ENCODE measurements around the gene KISS1.

Gene KISS1

DNA sequence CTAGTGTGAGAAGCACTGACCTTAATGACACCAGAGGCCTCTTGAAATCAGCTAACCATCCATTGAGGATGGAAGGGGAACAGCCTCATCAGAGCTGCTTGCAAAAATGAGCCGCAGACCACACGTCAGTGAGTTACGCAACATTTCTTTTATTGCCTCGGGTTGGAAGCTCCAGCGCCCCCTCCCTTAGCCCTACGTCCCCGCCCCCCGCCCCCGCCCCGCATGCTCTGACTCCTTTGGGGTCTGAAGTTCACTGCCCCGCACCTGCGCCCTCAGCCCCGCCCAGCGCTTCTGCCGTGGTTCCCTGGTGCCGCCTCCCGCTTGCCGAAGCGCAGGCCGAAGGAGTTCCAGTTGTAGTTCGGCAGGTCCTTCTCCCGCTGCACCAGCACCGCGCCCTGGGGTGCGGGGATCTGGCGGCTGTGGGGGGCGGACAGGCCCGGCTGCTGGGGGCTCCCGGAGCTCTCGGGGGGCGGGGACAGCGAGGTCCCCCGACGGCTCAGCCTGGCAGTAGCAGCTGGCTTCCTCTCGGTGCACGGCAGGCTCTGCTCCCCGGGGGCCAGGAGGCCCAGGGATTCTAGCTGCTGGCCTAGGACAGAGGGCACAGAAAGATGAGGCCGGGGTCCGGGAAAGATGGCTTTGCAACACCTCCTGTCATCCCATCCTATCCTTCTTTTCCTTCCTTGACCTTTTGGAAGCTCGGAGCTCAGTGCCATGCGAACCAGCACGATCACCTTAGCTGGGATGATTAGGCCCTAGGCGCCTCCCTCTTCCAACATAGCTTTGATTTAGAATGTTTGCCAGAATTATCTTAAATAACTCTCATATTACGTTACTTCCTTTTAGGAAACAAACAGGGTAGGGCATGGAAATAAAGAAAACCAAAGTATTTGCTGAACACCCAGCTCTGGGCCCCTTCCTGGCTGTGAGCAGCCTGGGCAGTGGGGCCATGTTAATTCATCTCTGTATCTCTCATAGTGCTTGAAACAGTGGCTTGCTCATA is 5.8 kb downstream of the KISS1 start:
- DNase-seq, result peak; percentile 70 to 83 (median 83)

DNA sequence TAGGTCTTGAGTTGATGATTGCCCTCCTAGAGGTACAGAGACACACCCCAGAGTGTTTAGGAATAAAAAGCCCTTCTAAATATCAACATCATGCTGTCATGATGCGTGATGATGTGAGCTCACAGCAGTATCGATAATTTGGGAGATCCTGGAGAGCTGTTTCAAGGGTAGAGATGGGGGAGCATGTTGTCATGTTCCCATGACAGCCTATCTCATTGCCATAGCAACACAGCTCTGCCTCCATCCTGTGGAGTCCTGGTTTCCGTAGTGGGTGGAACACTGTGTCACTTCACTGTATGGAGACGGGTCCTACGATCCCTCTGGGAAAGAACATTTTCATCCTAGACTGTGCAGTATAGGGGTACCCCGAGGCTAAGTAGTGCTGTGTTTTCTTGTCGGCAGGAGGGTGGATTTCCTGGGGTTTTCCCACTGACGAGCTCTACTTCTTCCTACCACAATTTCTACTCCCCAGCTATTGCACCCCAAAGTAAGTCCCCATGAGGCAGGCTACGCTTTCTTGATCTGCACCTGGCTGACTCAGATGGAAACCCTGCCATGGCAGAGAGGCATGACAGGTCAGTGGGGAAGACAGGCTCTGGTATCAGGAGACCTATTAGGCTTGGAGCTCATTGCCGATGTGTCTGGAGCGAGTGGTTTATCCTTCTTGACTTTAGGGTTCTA is 7.2 kb downstream of the KISS1 start:
- peak; percentile 28 to 45 (median 36) for DNase-seq

DNA sequence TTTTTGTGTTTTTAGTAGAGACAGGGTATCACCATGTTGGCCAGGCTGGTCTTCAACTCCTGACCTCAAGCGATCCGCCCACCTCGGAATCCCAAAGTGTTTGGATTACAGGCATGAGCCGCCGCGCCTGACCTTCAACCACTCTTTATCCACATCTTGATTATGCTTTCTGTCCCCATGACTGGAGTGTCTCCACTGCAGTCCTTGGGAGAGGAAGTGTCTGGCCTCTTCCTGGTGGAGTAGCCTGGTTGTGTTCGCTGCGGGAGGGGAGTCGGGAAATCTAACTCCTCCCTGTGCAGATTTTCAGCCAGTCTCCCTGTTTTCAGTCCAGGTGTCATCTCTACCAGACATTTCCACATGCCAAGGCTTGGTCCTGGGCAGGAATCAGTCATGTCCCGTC is 9.7 kb downstream of the KISS1 start:
- no peak for DNase-seq

DNA sequence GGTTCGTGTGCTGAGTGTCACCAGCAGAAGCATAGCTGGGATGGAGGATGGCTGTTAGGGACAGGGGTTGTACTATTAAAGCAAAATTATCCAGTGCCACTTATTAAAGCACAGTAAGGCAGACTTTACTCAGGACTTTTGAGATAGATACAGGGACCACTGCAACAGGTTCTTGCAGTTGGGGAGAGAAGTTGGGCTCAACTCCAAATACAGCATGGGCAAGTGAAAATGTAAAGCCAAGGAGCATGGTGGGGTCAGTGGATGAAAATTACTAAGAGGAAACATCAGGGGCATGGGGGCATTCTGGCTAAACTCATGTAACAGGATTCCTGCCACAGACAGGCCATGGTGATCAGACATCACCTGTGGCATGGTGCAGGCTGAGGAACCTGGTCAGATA is 15.2 kb downstream of the KISS1 start:
- no peak for DNase-seq

DNA sequence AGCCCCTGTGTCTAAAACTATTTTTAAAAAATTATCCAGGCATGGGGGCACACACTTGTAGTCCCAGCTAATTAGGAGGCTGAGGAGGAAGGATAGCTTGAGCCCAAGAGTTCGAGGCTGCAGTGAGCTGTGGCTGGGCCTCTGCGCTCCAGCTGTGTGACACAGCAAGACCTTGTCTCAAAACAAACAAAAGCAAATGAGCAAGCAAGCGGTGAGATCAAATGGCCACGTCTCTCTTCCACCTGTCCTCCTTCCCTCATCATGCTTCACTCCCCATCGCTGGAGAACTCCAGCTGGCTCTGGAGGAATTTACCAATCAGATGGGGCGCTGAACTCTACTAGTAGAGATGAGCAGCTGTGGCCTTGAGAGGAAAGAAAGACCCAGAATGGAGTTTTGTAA is 16.2 kb downstream of the KISS1 start:
- DNase-seq, result no peak

DNA sequence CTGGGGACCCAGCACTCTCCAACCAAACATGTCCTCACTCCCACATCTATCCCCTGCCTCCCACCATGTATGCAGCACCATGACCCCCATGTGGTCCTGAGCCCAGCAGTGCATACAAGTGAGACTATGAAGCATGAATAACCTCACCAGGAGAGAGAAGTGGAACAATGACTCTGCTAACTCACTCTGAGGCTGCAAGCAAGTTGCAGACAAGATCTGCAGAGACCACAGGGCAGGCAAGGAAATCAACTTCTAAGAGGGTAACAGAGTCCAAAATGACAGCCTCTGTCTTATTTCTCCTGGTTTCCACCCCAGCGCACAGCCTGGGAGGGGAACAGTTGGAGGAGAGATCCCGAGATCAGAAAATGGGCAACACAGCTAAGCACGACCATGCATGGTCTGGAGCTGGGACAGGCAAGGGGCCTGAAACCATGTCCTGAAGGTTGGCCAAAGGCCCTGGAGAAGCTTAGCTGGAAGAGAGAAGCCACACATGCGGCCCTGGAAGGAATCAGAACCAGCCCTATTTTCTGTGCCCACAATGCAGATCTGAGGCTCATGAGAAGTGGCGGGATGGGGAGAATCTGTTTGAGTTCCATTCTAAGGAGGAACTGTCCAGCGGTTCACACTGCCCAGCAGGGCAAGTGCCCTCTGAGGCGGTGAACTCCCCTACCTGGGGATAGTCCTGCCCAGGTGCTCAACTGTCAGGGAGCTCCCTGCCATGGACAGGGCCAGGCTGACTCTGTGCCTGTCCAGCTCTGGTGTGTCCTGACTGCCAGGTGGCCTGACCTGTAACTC is 17.6 kb downstream of the KISS1 start:
- DNase-seq, result no peak

DNA sequence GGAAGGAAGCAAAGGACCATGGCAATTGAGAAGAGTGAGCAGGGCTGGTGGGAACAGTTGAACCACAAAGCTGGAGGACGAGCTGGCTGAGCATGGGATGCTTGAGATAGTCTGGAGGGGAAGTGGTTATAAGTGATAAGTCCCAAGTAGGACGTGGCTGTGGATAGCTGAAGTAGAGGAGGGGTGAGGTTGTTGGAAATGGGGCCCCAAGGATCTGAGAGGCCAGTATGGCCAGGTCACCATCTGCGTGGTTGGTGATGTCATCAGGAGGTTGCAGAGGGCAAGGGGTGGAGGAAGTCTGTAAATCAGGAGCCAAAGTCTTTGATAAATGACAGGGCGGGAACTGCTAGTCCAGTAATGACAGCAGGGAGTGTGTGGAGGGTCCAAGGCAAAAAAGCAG is 19.2 kb downstream of the KISS1 start:
- peak in 2 of 3 donors; percentile 20 to 31 for DNase-seq

DNA sequence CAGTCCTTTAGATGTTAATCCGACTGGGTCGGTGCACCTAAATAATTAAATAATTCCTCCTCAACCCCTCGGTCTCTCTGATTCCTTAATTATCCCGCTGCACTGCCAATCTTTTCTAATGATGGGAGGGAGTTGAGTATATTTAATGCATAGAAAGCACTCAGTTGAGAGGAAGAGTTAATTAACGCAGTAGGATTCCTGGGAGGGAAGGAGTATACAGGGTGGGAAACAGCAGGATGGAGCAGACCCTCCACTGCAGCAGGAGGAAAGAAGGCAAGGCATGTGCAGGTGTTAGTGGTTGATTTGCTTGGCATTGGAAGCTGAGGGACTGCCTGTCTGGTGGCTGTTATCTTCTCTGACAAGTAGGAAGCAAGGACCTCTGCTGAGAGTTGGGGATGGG is 20.2 kb downstream of the KISS1 start:
- no peak for DNase-seq

DNA sequence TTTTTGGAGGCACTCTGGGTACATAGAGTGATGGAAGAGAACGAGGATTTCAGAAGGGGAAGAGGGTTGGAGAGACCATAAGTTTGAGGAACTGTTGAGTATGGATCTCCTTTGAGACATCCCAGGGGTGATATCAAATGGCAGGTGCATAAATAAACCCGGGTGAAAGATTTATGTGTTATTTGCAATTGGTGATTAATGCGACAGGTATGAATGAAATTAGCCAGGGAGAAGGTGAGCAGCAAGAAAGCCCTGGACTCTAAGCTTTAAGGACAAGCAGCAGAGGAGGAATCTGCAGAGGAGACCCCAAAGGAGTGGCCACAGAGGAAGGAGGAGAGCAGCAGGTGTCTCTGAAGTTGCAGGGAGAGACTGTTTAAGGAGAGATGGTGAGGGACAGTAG is 21.3 kb downstream of the KISS1 start:
- DNase-seq, result no peak

DNA sequence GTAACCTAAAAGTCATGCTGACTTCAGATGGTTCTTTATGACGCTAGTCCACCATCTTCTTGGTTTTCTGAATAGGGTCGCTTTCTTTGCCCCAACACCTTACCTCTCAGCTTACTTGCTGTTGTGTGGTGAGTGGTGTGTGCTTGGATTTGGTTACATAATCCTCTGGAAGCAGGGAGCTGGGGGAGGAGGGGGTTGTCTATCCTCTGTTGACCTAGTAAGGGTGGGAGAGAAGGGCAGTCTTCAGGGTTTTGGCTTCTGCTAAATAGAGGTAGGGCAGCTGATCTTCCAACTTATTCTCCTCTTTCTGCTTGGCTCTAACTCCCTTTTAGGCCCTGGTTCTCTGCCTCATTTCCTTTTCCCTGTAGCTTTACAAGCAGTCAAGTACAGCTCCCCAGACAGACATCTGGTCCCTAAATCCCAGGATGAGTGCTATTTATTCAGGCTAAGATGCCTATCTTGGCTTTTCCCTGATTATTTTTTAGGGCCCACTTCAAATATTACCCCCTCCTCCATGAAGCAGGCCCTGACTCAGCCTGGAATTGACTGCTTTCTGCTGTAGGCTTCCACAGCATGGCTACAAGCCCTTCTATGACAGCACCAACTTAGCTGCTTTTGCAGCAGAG is 23.8 kb downstream of the KISS1 start:
- no peak for DNase-seq

DNA sequence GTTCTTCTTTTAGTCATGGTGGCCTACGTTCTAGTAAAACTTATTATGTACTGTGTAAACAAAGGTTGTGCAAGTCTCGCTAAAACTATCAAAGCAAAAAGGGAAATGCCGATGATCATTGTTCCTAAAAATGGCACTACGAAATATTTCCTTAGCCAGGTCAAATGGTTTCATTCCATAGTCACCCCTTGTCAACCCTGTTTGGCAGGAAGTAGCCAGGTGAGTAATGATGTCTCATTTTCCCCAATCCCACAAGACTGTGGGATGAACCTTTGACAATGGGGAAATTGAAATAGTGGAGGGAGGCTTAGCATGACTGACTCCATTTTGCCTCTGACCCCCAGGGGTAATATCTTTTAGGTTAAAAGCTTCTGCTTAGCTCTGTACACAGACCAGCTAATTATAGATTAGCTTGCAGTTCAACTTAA is 24.5 kb downstream of the KISS1 start:
- DNase-seq, result peak; percentile 59 to 79 (median 77)

DNA sequence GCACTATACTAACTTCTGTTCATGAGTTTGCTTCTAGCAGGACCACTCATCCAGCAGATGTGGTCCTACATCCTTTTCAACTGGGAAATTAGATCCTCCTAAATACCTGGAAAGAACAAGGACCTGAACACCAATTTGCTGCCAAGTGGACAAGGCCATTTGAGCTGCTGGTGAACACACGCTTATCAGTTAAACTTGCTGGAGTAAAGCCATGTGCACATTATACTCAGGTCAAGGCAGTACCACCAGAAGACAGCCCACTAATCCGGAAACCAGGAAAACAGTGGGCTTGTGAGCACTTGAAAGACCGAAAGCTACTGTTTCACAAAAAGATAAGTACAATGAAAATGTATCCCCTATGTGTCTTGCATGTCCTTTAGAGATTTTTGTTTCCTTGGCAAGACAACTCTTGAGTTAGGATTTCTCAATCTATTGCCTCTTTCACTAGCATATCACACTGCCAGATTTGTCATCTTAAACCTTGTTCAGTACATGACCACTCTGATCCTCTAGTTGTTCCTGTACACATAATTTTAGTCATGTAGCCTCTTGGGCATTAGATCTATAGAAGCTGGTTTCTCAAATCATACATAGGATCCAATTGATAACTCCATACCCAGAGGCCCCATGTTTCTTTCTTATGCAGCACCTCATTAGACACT is 25.7 kb downstream of the KISS1 start:
- no peak for DNase-seq

DNA sequence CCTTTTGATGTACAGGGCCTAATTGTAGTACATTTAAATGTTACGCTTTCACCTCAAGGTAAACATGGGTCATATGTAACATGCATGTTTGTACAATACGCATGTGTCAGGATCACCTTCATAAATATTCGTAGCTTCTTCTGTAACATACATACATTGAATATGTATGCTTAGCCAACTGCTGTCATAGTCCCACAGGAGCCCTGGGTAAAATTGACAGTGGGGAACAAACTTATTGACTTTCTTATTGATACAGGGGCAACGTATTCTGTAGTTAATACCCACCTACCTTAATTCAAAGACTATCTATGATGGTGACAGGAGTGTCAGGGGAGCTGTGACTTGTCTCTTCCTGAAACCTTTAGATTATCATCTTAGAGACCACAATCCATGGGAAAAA is 26.4 kb downstream of the KISS1 start:
- DNase-seq, result no peak

DNA sequence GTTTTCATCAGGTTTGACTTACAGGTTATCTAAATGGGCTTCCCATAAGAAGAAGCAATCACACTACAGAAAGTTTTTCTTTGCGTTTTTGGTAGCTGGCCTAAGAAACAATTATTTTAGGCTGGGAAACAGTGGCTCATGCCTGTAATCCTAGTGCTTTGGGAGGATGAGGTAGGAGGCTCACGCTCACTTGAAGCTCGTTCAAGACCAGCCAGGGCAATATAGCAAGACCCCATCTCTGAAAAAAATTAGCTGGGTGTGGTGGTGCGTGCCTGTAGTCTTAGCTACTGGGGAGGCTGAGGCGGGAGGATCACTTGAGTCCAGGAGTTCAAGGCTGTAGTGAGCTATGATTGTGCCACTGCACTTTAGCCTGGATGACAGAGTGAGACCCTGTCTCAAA is 28.6 kb downstream of the KISS1 start:
- DNase-seq, result no peak

DNA sequence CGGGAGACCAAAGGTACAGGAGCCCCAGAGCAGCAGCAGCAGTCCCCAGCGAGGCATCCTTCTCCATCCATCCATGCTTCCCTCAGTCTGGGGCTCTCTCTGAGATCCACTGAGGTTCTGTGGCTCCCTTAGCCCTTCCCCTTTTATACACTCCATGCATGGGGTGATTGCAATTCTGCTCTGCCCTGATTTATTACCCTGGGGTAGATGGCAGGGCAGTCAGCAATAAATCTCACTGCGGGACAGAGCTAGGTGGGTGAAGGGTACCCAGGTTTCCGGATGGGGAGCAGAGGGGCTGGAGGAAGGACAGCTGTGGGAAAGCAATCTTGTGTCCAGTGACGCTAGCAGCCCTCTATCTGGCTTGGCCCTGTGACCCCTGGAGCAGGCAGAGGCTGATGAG is 30.1 kb downstream of the KISS1 start, which contains the start of gene REN:
Gene REN, minus strand, starts transcription at position 119 of the 400 bp plus-strand sequence. Its CDS starts 44 bp downstream, at position 75.
- no peak for DNase-seq

DNA sequence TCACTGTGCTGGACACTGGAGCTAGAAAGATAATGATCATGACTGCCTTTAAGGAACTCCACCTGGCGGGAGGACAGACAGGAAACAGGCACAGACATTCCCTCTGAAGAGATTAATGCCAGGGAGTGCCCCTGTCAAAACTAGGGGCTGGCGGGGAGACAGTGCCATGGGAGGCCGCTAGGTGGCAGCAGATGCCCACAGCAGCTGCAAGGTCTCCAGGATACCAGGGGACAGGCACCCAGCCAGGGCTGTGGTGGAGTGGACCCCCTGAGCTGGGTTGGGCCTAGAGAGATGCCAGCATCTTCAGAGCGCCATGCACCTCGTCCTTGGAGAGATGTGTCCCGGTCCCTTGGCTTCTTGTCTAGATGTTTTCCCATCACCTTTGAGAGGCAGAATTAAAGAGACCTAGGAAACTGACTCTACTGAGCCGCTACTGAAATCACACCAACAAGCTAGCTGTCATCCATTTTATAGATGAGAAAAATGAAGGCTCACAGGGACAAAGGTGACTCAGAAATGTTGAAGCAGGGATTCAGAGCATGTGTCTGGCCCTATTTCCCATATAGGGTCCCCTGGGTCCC is 33.7 kb downstream of the KISS1 start:
- peak; percentile 78 to 83 (median 81) for DNase-seq

DNA sequence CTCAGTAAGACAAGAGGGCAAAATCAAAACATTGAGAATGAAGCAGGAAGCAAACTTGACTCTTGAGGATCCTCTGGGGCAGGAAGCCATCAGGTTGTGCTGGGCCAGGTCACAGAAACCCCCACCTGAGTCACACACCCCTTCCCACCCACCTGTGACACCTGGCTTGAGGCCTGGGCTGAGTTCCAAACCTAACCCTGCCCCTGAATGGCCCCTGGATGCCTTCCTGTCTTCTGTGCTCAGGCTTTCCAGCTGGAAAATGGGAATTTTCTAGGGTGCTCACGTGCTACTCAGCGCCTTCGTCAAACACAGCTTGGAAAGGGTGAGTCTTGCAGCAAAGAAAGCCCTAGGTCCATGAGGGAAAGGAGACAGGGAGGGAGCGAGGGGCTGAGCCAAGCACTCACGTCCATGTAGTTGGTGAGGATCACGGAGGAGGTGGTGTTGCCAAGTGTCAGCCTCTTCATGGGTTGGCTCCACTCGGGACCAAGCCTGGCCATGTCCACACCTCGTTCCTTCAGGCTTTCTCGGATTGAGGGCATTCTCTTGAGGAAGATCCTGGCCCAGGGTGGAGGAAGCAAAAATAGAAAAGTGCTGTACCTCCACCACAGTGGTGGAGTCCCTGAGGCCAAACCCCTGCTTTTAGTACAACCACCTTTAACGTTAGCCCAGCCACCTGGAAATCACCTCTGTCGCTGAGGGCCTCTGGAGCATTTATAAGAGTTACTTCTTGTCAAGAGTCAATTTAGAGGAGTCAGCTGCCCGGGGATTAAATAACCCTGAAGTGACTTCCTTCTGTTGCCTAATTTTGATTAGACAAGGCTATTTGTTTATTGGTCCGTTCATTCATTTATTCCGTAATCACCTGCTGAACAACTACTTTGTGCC is 34.4 kb downstream of the KISS1 start:
- DNase-seq, result no peak

DNA sequence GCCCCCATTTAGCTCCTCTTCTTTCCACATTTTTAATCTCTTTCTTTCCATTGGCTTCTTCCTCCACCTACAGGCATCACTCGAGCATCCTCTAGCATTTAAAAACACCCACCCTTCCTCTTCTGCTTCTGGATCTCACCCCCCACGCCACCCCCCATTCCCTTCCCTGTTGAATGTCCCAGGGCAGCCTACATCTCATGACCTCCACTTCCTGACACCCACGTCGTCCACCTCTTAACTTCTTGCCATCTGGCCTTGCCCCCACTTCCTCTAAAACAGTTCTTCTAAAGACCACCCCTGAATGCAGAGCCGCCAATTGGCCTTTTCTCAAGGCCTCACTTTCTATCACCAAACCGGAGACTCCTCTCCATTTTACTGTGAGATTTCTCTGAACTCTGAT is 38.3 kb downstream of the KISS1 start:
- DNase-seq, result peak; percentile 22 to 61 (median 56)

DNA sequence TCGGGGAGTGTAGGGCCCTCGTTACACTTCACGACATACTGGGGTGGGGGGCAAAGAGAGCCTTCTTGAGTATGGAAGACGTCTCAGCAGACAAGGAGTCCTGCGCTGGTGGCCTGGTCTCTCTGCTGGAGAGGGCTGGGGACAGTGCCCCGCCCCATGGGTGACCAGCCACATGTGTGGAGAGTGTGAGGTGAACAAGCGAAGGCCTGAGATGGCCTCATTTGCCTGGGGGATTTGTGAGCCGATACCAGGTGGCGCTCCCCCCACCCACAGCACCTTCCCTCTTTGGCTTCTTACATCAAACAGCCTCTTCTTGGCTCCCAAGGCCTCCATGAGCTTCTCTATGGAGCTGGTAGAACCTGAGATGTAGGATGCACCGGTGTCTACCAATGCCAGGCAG is 40.4 kb downstream of the KISS1 start:
- no peak for DNase-seq

DNA sequence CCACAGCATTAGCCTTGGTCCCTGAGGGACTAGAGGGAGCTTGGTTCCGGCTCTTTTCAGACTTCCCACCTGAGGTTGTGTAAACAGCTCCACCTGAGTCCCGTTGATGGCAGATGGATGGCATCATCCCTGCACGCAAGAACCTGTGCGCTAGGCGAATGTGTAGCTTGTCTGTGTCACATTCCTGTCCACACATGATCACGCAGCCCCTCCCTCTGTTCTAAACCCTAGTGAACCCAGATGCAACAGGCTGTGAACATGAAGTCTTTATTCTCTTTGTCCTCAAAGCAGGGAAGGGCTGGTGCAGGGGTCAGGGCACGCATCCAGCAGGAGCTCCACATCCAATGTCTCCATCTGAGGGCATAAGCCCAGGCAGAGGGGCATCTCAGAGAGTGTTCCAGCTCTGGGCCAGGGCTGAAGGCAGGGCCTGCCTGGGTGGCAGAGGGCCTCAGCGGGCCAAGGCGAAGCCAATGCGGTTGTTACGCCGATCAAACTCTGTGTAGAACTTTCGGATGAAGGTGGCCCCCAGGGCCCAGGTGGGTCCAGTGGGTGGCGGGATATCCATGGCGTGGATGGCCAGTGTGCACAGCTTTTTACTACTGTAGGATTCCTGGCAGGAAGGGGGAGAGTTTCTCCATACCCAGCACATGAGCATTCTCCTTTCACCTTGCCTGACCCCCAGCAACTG is 41.6 kb downstream of the KISS1 start:
- no peak for DNase-seq
